Right renal cortex interstitium (tissue), 3 donors: Measurements from ENCODE around the gene CYP3A5. TPM values are rescaled to one million over a fixed set of nuclear protein-coding genes. Genes with fewer than 3 reads are reported as not detected.
A peak's percentile ranks its signal among the peaks of the same experiment; 100 is the strongest.

Experiments used
- DNase-seq, 3 donors: peaks; one replicate each; pipeline ENCODE4 v3.0.0-alpha.2; 2013; ENCODE audit warnings: low read depth in 3 of 3, low spot score in 2 of 3
- polyA plus RNA-seq, 3 donors: library from polyadenylated mRNA; unstranded; fragments of 120-200 nt; gene quantifications; one replicate each; pipeline ENCODE4 v1.2.1, GENCODE V29; 2013; ENCODE audit not compliant: insufficient read length in 3 of 3

Gene CYP3A5
- polyA plus RNA-seq, 3 donors: 1.00 to 1.4 (median 1.0) TPM

DNA sequence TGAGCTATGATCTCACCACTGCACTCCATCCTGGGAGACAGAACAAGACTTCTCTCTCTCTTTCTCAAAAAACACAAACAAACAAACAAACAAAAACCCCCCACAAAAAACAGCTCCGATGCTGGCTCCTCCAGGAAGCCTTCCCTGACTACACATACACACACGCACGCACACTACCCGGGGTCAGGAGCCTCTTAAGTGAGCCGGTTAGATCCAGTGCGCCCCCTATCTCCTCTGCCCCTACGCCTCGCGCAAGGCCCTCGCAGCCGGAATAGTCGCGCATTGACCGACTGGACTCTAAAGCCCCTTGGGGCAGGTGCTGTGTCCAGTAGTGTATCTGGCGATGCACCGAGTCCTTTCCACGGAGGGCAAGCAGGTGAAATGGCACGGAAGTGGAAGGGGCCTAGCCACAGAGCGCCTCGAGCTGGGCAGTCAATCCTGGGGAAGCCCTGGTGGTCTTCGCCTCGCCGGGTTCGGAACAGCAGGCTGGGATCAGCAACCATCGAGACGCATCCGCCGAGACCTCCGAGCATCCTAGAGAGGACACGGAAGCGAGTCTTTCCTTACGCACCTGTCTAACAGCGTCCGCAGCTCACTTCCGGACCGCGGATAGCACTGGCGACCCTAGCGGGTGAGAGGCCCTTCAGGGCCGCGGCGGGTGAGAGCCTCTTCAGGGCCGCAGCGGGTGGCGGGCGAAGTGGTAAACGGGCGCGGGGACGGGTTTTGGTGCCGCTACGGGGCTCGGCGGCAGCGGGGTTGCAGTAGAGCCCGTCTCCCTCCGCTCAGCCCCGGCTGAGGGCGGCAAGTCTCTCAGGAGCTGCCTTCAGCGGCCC lies 63.2 kb downstream of the CYP3A5 start, which contains the start of gene ZSCAN25:
ZSCAN25 (plus strand) TSS at position 588 of the 833 bp plus-strand sequence. CDS start 2,661 bp downstream, outside the sequence.
- peak; percentile 90 to 94 (median 93) for DNase-seq

DNA sequence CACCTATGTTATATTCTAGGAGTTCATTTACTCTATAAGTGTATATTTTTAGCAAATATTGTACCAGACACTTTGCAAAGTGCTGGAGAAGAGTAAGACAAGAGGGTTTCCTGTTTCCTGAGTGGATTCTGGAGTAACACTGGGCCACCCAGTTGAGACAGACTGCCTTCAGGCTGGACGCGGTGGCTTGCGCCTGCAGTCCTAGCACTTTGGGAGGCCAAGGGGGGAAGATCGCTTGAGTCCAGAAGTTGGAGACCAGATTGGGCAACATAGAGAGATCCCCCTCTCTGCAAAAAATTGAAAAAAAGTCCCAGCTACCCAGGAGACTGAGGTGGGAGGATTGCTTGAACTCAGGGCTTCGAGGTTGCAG lies 63.8 kb downstream of the CYP3A5 start:
- DNase-seq: no peak

DNA sequence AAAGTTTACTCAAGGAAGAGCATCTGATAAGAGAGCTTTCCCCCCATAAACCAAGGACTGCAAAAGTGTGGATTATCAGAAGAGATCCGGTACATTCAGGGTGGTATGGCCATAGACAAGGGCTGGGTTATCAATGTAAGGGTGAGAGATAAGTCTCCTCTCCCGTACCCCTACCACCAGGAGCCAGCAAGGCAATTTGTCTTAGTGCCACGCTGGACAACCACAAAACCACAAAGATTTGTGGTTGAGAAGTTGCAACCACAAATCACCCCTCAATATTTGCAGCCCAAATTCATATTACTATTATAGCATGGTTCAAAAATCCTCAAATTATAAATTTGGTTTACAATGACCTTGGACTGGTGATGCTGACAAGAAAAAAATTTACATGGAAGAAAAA lies 65.3 kb downstream of the CYP3A5 start:
- no peak for DNase-seq

DNA sequence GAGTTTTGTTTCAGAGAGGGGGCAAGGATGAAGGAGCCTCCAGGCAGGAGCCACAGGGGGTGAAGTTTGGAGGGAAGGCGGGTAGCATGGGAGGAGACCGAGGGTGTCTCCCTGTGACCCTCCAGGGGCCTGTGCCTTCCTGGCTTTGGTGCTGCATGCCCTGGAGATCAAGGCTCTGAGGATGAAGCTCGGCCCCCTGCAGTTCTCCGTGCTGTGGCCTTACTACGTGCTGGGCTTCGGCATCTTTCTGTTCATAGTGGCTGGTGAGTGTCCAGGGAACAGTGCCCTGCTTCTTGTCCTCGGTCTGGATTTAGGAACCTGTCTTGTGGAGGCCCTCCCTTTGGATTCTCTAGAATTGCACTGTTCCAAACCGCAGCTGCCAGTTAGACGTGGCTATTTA lies 72.2 kb downstream of the CYP3A5 start:
- DNase-seq: no peak

DNA sequence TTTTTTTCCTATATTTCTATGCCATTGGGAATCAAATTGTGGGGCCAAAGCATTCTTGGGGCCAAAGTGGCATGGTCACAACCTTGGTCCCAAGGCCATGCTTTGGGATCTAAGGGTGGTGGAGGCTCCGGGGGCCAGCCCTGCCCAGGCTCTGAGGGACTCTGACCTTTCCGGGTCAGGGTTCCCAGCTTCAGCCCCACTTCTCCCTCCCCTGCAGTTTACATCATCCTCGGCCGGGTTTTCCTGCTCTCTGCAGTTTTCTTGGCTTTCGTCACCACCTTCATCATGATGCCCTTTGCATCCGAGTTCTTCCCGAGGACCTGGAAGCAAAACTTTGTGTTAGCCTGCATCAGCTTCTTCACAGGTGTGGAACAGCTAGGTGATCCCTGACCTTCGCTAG lies 73.3 kb downstream of the CYP3A5 start:
- no peak for DNase-seq

DNA sequence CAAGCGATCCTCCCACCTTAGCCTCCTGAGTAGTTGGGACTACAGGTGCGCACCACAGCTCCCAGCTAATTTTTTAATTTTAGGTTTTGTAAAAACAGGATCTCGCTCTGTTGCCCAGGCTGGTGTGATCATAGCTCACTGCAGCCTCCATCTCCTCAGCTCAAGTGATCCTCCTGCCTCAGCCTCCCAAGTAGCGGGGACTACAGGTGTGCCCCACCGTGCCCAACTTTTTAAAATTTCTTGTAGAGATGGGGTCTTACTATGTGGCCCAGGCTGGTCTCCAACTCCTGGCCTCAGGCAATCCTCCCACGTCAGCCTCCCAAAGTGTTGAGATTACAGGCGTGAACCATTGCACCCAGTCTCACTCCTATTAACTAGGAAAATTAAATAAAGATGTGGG lies 74.3 kb downstream of the CYP3A5 start:
- DNase-seq: no peak

DNA sequence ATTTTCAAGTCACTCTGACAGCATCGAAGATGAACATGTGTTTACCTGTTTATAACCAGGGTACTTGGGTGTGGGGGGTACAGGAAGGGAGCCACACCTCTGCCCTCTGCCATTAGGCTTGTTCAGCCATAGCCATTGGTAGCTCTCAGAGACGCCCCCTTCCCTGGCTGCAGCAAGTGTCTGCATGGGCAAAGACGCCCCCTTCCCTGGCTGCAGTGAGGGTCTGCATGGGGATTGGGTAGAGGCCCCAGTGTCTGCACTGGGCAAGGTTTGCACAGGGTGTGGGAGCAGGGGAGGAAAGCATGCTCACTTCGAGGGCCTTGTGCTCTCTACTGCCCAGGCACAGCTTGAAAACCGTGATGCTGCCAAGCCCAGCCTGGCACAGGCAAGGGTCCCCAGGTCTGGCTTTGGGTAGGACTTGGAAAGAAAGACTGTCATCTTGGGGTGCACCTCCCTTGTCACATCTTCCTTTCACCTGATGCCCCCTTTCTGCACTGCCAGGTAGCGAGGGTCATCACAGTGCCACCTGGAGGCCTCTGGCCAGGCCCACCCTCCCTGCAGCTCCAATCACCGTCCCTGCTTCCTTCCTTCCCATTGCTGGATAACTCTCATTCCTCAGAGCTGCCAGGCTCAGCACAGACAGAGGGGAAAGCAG lies 78.0 kb downstream of the CYP3A5 start:
- DNase-seq: no peak

DNA sequence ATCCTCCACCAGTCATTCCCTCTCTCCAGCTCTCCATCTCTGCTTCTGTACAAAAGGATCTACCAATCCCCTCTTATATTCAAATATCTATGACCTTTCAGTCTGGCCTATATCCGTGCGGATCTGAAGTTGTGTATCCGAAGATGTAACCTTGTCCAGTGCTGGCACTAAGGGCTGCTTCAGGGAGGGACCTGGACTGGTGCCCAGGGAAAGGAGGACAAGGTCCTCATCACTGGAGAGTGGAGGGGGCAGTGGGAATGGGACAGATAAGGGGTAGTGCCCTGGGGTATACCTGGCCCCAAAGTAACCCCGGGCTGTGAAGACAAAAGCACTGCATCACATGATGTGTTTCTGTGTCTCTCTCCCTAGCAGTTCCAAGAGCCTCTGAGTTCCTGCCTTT lies 80.0 kb downstream of the CYP3A5 start:
- DNase-seq: no peak

Other genes with a start within 250 kb of the CYP3A5 start
- gene PTCD1, start 241.2 kb downstream of the CYP3A5 start, polyA plus RNA-seq: 1 to 10 TPM; 3.6 to 4.6 (median 4.1) TPM
- 10 to 100 TPM; 26.8 to 27.8 (median 26.9) TPM for gene CPSF4, start 241.1 kb downstream of the CYP3A5 start, polyA plus RNA-seq
- gene ATP5MF, start 213.8 kb downstream of the CYP3A5 start, polyA plus RNA-seq: 100 to 1,000 TPM; 486 to 588 (median 491) TPM
- gene ZNF789, start 207.1 kb downstream of the CYP3A5 start, polyA plus RNA-seq: 10 to 100 TPM; 20.3 to 22.5 (median 21.5) TPM
- 10 to 100 TPM; 13.7 to 14.6 (median 14.6) TPM for gene ZNF394, start 179.7 kb downstream of the CYP3A5 start, polyA plus RNA-seq
- 10 to 100 TPM; 15.3 to 17.0 (median 16.7) TPM for gene ZKSCAN5, start 175.3 kb downstream of the CYP3A5 start, polyA plus RNA-seq
- gene FAM200A, start 127.9 kb downstream of the CYP3A5 start, polyA plus RNA-seq: 10 to 100 TPM; 16.6 to 16.8 (median 16.7) TPM
- gene ZNF655, start 121.4 kb downstream of the CYP3A5 start, polyA plus RNA-seq: 10 to 100 TPM; 65.9 to 77.8 (median 74.7) TPM
- gene TMEM225B, start 81.7 kb downstream of the CYP3A5 start, polyA plus RNA-seq: 1 to 10 TPM; 2.5 to 3.0 (median 2.7) TPM
- 10 to 100 TPM; 16.3 to 21.4 (median 18.1) TPM for gene ZSCAN25, start 63.0 kb downstream of the CYP3A5 start, polyA plus RNA-seq
- gene CYP3A7, start 55.2 kb upstream of the CYP3A5 start, polyA plus RNA-seq: 1 to 10 TPM in 1 of 3 donors, under 1 TPM in 2; 0.46 to 1.1 (median 0.69) TPM
- under 1 TPM; 0.06 to 0.22 (median 0.20) TPM for gene CYP3A4, start 104.2 kb upstream of the CYP3A5 start, polyA plus RNA-seq
- under 1 TPM; 0.17 to 0.39 (median 0.32) TPM for gene CYP3A43, start 148.0 kb upstream of the CYP3A5 start, polyA plus RNA-seq
- gene OR2AE1, start 197.0 kb upstream of the CYP3A5 start, polyA plus RNA-seq: not detected
- gene TRIM4, start 239.5 kb upstream of the CYP3A5 start, polyA plus RNA-seq: 10 to 100 TPM; 36.0 to 41.3 (median 41.1) TPM
- gene GJC3, start 249.6 kb upstream of the CYP3A5 start, polyA plus RNA-seq: 1 to 10 TPM in 2 of 3 donors, under 1 TPM in 1; 0.82 to 1.3 (median 1.0) TPM